ENCODE data around the gene PLCB4.

The PLCB4 gene

GRCh38 chr20:9207253-9207652, 138.4 kb downstream of the PLCB4 start:
- Mint-ChIP-seq H3K27ac (ENCODE audit: low read depth) (no peak overlapping the region), H3K4me3 (no peak overlapping the region), H3K9me3 (no peaks in the 10 kb centered on the region), H3K27me3 (no peaks in the 10 kb centered on the region), H3K4me1 (no peaks in the 10 kb centered on the region), H3K36me3 (ENCODE audit: insufficient read depth) (no peaks in the 10 kb centered on the region)
- no peak for ATAC-seq (replicated peaks; ENCODE audit: extremely low read depth, poor library complexity, severe bottlenecking)
- no peak for DNase-seq (ENCODE audit: low spot score in 2 of 2)

GRCh38 chr20:9210356-9210755, 141.5 kb downstream of the PLCB4 start:
- Mint-ChIP-seq H3K9me3 (no peaks in the 10 kb centered on the region), H3K27me3 (no peaks in the 10 kb centered on the region), H3K4me1 (no peaks in the 10 kb centered on the region), H3K36me3 (ENCODE audit: insufficient read depth) (no peaks in the 10 kb centered on the region), H3K27ac (ENCODE audit: low read depth) (no peak overlapping the region), H3K4me3 (no peak overlapping the region)
- DNase-seq (ENCODE audit: low spot score in 2 of 2) = no peak
- no peak for ATAC-seq (replicated peaks; ENCODE audit: extremely low read depth, poor library complexity, severe bottlenecking)

- no peak for ATAC-seq (replicated peaks; ENCODE audit: extremely low read depth, poor library complexity, severe bottlenecking)
- DNase-seq (ENCODE audit: low spot score in 2 of 2) = no peak
- Mint-ChIP-seq H3K27me3 (no peaks in the 10 kb centered on the region), H3K4me3 (no peak overlapping the region), H3K9me3 (no peaks in the 10 kb centered on the region), H3K27ac (ENCODE audit: low read depth) (no peak overlapping the region), H3K36me3 (ENCODE audit: insufficient read depth) (no peaks in the 10 kb centered on the region), H3K4me1 (no peaks in the 10 kb centered on the region)
These were observed 142.3 kb downstream of the PLCB4 start for GRCh38 chr20:9211016-9211760.

GRCh38 chr20:9212735-9213134, 143.8 kb downstream of the PLCB4 start:
- no peak for ATAC-seq (replicated peaks; ENCODE audit: extremely low read depth, poor library complexity, severe bottlenecking)
- no peaks in the 10 kb centered on the region for H3K27me3 Mint-ChIP-seq
- no peaks in the 10 kb centered on the region for H3K4me1 Mint-ChIP-seq

GRCh38 chr20:9214685-9215084, 145.8 kb downstream of the PLCB4 start:
- Mint-ChIP-seq H3K36me3 (ENCODE audit: insufficient read depth) (no peaks in the 10 kb centered on the region), H3K4me3 (no peak overlapping the region), H3K9me3 (no peaks in the 10 kb centered on the region), H3K27ac (ENCODE audit: low read depth) (no peak overlapping the region), H3K4me1 (no peaks in the 10 kb centered on the region), H3K27me3 (no peaks in the 10 kb centered on the region)
- DNase-seq (ENCODE audit: low spot score in 2 of 2) (no peak), ATAC-seq (replicated peaks; ENCODE audit: extremely low read depth, poor library complexity, severe bottlenecking) (no peak)

More at GRCh38 chr20:9212735-9213134, 143.8 kb downstream of the PLCB4 start:
- Mint-ChIP-seq H3K36me3 (ENCODE audit: insufficient read depth) (no peaks in the 10 kb centered on the region), H3K4me3 (no peak overlapping the region), H3K27ac (ENCODE audit: low read depth) (no peak overlapping the region), H3K9me3 (no peaks in the 10 kb centered on the region)
- no peak for DNase-seq (ENCODE audit: low spot score in 2 of 2)

GRCh38 chr20:9215539-9215938, 146.7 kb downstream of the PLCB4 start:
- H3K36me3 Mint-ChIP-seq (ENCODE audit: insufficient read depth) = no peaks in the 10 kb centered on the region
- no peak overlapping the region for H3K4me3 Mint-ChIP-seq
- H3K4me1 Mint-ChIP-seq = no peaks in the 10 kb centered on the region
- no peaks in the 10 kb centered on the region for H3K27me3 Mint-ChIP-seq
- DNase-seq (ENCODE audit: low spot score in 2 of 2) (no peak), ATAC-seq (replicated peaks; ENCODE audit: extremely low read depth, poor library complexity, severe bottlenecking) (no peak)
- no peaks in the 10 kb centered on the region for H3K9me3 Mint-ChIP-seq
- no peak overlapping the region for H3K27ac Mint-ChIP-seq (ENCODE audit: low read depth)

- DNase-seq (ENCODE audit: low spot score in 2 of 2) = no peak
- Mint-ChIP-seq H3K9me3 (no peaks in the 10 kb centered on the region), H3K27ac (ENCODE audit: low read depth) (no peak overlapping the region)
These were observed 149.7 kb downstream of the PLCB4 start for GRCh38 chr20:9218531-9218961.

GRCh38 chr20:9220874-9221547, 152.1 kb downstream of the PLCB4 start:
- DNase-seq (ENCODE audit: low spot score in 2 of 2) = no peak
- Mint-ChIP-seq H3K27me3 (no peaks in the 10 kb centered on the region), H3K27ac (ENCODE audit: low read depth) (no peak overlapping the region), H3K9me3 (peaks cover 8% of the 10 kb centered on the region), H3K4me1 (no peaks in the 10 kb centered on the region), H3K4me3 (no peak overlapping the region), H3K36me3 (ENCODE audit: insufficient read depth) (no peaks in the 10 kb centered on the region)
- no peak for ATAC-seq (replicated peaks; ENCODE audit: extremely low read depth, poor library complexity, severe bottlenecking)

More at GRCh38 chr20:9218531-9218961, 149.7 kb downstream of the PLCB4 start:
- no peaks in the 10 kb centered on the region for H3K4me1 Mint-ChIP-seq
- H3K4me3 Mint-ChIP-seq = no peak overlapping the region
- no peak for ATAC-seq (replicated peaks; ENCODE audit: extremely low read depth, poor library complexity, severe bottlenecking)
- no peaks in the 10 kb centered on the region for H3K36me3 Mint-ChIP-seq (ENCODE audit: insufficient read depth)
- H3K27me3 Mint-ChIP-seq = no peaks in the 10 kb centered on the region

- H3K4me1 Mint-ChIP-seq = no peaks in the 10 kb centered on the region
- peaks cover 16% of the 10 kb centered on the region for H3K9me3 Mint-ChIP-seq
- no peak overlapping the region for H3K27ac Mint-ChIP-seq (ENCODE audit: low read depth)
- no peaks in the 10 kb centered on the region for H3K27me3 Mint-ChIP-seq
- ATAC-seq (replicated peaks; ENCODE audit: extremely low read depth, poor library complexity, severe bottlenecking) = no peak
- DNase-seq (ENCODE audit: low spot score in 2 of 2) = no peak
- H3K36me3 Mint-ChIP-seq (ENCODE audit: insufficient read depth) = no peaks in the 10 kb centered on the region
- H3K4me3 Mint-ChIP-seq = no peak overlapping the region
These were observed 154.4 kb downstream of the PLCB4 start for GRCh38 chr20:9223296-9223695.

- Mint-ChIP-seq H3K9me3 (peaks cover 21% of the 10 kb centered on the region), H3K27ac (ENCODE audit: low read depth) (no peak overlapping the region), H3K27me3 (no peaks in the 10 kb centered on the region), H3K4me3 (no peak overlapping the region), H3K4me1 (no peaks in the 10 kb centered on the region), H3K36me3 (ENCODE audit: insufficient read depth) (no peaks in the 10 kb centered on the region)
- ATAC-seq (replicated peaks; ENCODE audit: extremely low read depth, poor library complexity, severe bottlenecking) (no peak), DNase-seq (ENCODE audit: low spot score in 2 of 2) (no peak)
These were observed 157.0 kb downstream of the PLCB4 start for GRCh38 chr20:9225879-9226278.

- H3K27me3 Mint-ChIP-seq = no peaks in the 10 kb centered on the region
- no peaks in the 10 kb centered on the region for H3K36me3 Mint-ChIP-seq (ENCODE audit: insufficient read depth)
- H3K4me3 Mint-ChIP-seq = no peak overlapping the region
- H3K9me3 Mint-ChIP-seq = peaks cover 21% of the 10 kb centered on the region
- no peaks in the 10 kb centered on the region for H3K4me1 Mint-ChIP-seq
- no peak for DNase-seq (ENCODE audit: low spot score in 2 of 2)
- ATAC-seq (replicated peaks; ENCODE audit: extremely low read depth, poor library complexity, severe bottlenecking) = no peak
- H3K27ac Mint-ChIP-seq (ENCODE audit: low read depth) = no peak overlapping the region
These were observed 159.2 kb downstream of the PLCB4 start for GRCh38 chr20:9227896-9228615.

- no peak for ATAC-seq (replicated peaks; ENCODE audit: extremely low read depth, poor library complexity, severe bottlenecking)
- no peak for DNase-seq (ENCODE audit: low spot score in 2 of 2)
These were observed 160.0 kb downstream of the PLCB4 start for GRCh38 chr20:9228774-9229450.

More at GRCh38 chr20:9228774-9229450, 160.0 kb downstream of the PLCB4 start:
- Mint-ChIP-seq H3K36me3 (ENCODE audit: insufficient read depth) (no peaks in the 10 kb centered on the region), H3K27me3 (no peaks in the 10 kb centered on the region), H3K27ac (ENCODE audit: low read depth) (no peak overlapping the region), H3K9me3 (peaks cover 21% of the 10 kb centered on the region), H3K4me1 (no peaks in the 10 kb centered on the region), H3K4me3 (no peak overlapping the region)
